ENCODE measurements around the gene NANOS2.

GRCh38 chr19:45953676-45954075 lies 39.1 kb upstream of the NANOS2 start:
- no peak for TF ChIP-seq POLR2A (IDR thresholded peaks at IDR 0.05)
- no peak for TF ChIP-seq CTCF (IDR thresholded peaks at IDR 0.05)
- no peak for TF ChIP-seq EP300 (IDR thresholded peaks at IDR 0.05)
- no peak for TF ChIP-seq POLR2AphosphoS5 (IDR thresholded peaks at IDR 0.05)

All from stomach (tissue), 4 donors.